Natural killer cell treated with Interleukin-12 subunit alpha and Interleukin-12 subunit beta and Interleukin-15 and Interleukin-18, amount 100 ng/mL, for 72 hours (primary cell): ENCODE measurements around the gene COL4A3. TPM values are rescaled to one million over a fixed set of nuclear protein-coding genes. Genes with fewer than 3 reads are reported as not detected.

ENCODE experiments used
- ATAC-seq, 2 donors: fragments of 150-1000 bp; cut with Tn5 transposase in 1 of 2; sonication (Bioruptor Pico), chemical (Tn5 transposase) in 1 of 2; 2 replicates each; pipeline ENCODE4 v1.10.0; 2021
- DNase-seq: peaks from one replicate; pipeline ENCODE4 v3.0.0; 2022; ENCODE audit warnings: low spot score
- H3K27ac Mint-ChIP-seq, 2 donors: 1 replicate in 1 of 2; 2 replicates in 1 of 2; pipeline ENCODE4 v1.8.0; 2022; ENCODE audit warnings: mixed read lengths in 2 of 2, mild to moderate bottlenecking in 1 of 2, moderate library complexity in 1 of 2
- H3K27me3 Mint-ChIP-seq, 2 donors: 1 replicate in 1 of 2; 2 replicates in 1 of 2; pipeline ENCODE4 v1.8.0; 2022; ENCODE audit warnings: mixed read lengths in 2 of 2
- H3K36me3 Mint-ChIP-seq: one replicate; pipeline ENCODE4 v1.8.0; 2022; ENCODE audit warnings: mixed read lengths
- H3K4me1 Mint-ChIP-seq, 2 donors: 1 replicate in 1 of 2; 2 replicates in 1 of 2; pipeline ENCODE4 v1.8.0; 2022; ENCODE audit warnings: low read depth in 2 of 2, mixed read lengths in 2 of 2, mild to moderate bottlenecking in 1 of 2
- H3K4me3 Mint-ChIP-seq: one replicate; pipeline ENCODE4 v1.8.0; 2022; ENCODE audit warnings: mixed read lengths
- H3K9me3 Mint-ChIP-seq: 2 replicates; pipeline ENCODE4 v1.8.0; 2022; ENCODE audit warnings: mixed read lengths
- total RNA-seq, 2 donors: library from RNA; stranded (reverse); gene quantifications; one replicate each; pipeline ENCODE4 v1.2.3, GENCODE V29; 2022

COL4A3 gene
- total RNA-seq, 2 donors from 2014 or later = 0.22 to 0.62 TPM

GRCh38 chr2:227177592-227178336 lies 13.3 kb downstream of the COL4A3 start:
- ATAC-seq = no peak
- no peak overlapping the region for H3K4me3 Mint-ChIP-seq
- DNase-seq = no peak
- H3K9me3 Mint-ChIP-seq = no peaks in the 10 kb centered on the region
- no peak overlapping the region for H3K27ac Mint-ChIP-seq
- H3K4me1 Mint-ChIP-seq = no peaks in the 10 kb centered on the region
- no peaks in the 10 kb centered on the region for H3K36me3 Mint-ChIP-seq
- peaks cover 3 to 11% of the 10 kb centered on the region in 2 donors for H3K27me3 Mint-ChIP-seq

- DNase-seq (no peak), ATAC-seq (no peak)
- Mint-ChIP-seq H3K27ac (no peak overlapping the region), H3K4me3 (no peak overlapping the region), H3K36me3 (no peaks in the 10 kb centered on the region), H3K27me3 (peaks cover 3 to 11% of the 10 kb centered on the region in 2 donors), H3K4me1 (no peaks in the 10 kb centered on the region), H3K9me3 (no peaks in the 10 kb centered on the region)
These were observed 15.7 kb downstream of the COL4A3 start for GRCh38 chr2:227179988-227180685.

- Mint-ChIP-seq H3K4me3 (no peak overlapping the region), H3K27ac (no peak overlapping the region), H3K36me3 (no peaks in the 10 kb centered on the region), H3K9me3 (no peaks in the 10 kb centered on the region), H3K4me1 (no peaks in the 10 kb centered on the region), H3K27me3 (peaks cover 3 to 12% of the 10 kb centered on the region in 2 donors)
- no peak for DNase-seq
- no peak for ATAC-seq
These were observed 16.3 kb downstream of the COL4A3 start for GRCh38 chr2:227180770-227181169.

GRCh38 chr2:227182765-227183164 lies 18.3 kb downstream of the COL4A3 start:
- Mint-ChIP-seq H3K4me3 (no peak overlapping the region), H3K27ac (no peak overlapping the region), H3K9me3 (no peaks in the 10 kb centered on the region), H3K27me3 (peaks cover 12 to 24% of the 10 kb centered on the region in 2 donors), H3K4me1 (no peaks in the 10 kb centered on the region), H3K36me3 (no peaks in the 10 kb centered on the region)
- ATAC-seq (no peak), DNase-seq (no peak)

GRCh38 chr2:227183657-227184367 lies 19.4 kb downstream of the COL4A3 start:
- DNase-seq = no peak
- Mint-ChIP-seq H3K27ac (no peak overlapping the region), H3K4me3 (no peak overlapping the region), H3K9me3 (no peaks in the 10 kb centered on the region), H3K36me3 (no peaks in the 10 kb centered on the region), H3K4me1 (no peaks in the 10 kb centered on the region), H3K27me3 (peaks cover 14 to 32% of the 10 kb centered on the region in 2 donors)
- no peak for ATAC-seq

GRCh38 chr2:227185615-227186232 lies 21.3 kb downstream of the COL4A3 start:
- H3K27me3 Mint-ChIP-seq = peaks cover 18 to 27% of the 10 kb centered on the region in 2 donors
- ATAC-seq = no peak
- DNase-seq = no peak
- H3K4me1 Mint-ChIP-seq = no peaks in the 10 kb centered on the region
- no peak overlapping the region for H3K4me3 Mint-ChIP-seq
- no peaks in the 10 kb centered on the region for H3K36me3 Mint-ChIP-seq
- no peaks in the 10 kb centered on the region for H3K9me3 Mint-ChIP-seq
- no peak overlapping the region for H3K27ac Mint-ChIP-seq

- peaks cover 18 to 27% of the 10 kb centered on the region in 2 donors for H3K27me3 Mint-ChIP-seq
- ATAC-seq (no peak), DNase-seq (no peak)
- H3K9me3 Mint-ChIP-seq = no peaks in the 10 kb centered on the region
- H3K4me3 Mint-ChIP-seq = no peak overlapping the region
- no peaks in the 10 kb centered on the region for H3K4me1 Mint-ChIP-seq
- H3K27ac Mint-ChIP-seq = no peak overlapping the region
- H3K36me3 Mint-ChIP-seq = no peaks in the 10 kb centered on the region
These were observed 22.3 kb downstream of the COL4A3 start for GRCh38 chr2:227186751-227187150.

- no peaks in the 10 kb centered on the region for H3K9me3 Mint-ChIP-seq
- H3K4me3 Mint-ChIP-seq = no peak overlapping the region
- ATAC-seq (no peak), DNase-seq (no peak)
- H3K36me3 Mint-ChIP-seq = no peaks in the 10 kb centered on the region
- no peak overlapping the region for H3K27ac Mint-ChIP-seq
- H3K27me3 Mint-ChIP-seq = peaks cover 18 to 35% of the 10 kb centered on the region in 2 donors
- H3K4me1 Mint-ChIP-seq = no peaks in the 10 kb centered on the region
These were observed 23.9 kb downstream of the COL4A3 start for GRCh38 chr2:227188292-227188691.

GRCh38 chr2:227191367-227191766 lies 26.9 kb downstream of the COL4A3 start:
- Mint-ChIP-seq H3K36me3 (no peaks in the 10 kb centered on the region), H3K9me3 (no peaks in the 10 kb centered on the region), H3K27me3 (peaks cover 13 to 28% of the 10 kb centered on the region in 2 donors), H3K27ac (no peak overlapping the region), H3K4me1 (no peaks in the 10 kb centered on the region), H3K4me3 (no peak overlapping the region)
- ATAC-seq (no peak), DNase-seq (no peak)

GRCh38 chr2:227192491-227192890 lies 28.1 kb downstream of the COL4A3 start:
- ATAC-seq = no peak
- Mint-ChIP-seq H3K36me3 (no peaks in the 10 kb centered on the region), H3K27me3 (peaks cover 9 to 22% of the 10 kb centered on the region in 2 donors), H3K4me1 (no peaks in the 10 kb centered on the region), H3K4me3 (no peak overlapping the region), H3K9me3 (no peaks in the 10 kb centered on the region), H3K27ac (no peak overlapping the region)
- no peak for DNase-seq

GRCh38 chr2:227194219-227194618 lies 29.8 kb downstream of the COL4A3 start:
- no peak for ATAC-seq
- Mint-ChIP-seq H3K27me3 (peaks cover 4 to 10% of the 10 kb centered on the region in 2 donors), H3K4me3 (no peak overlapping the region), H3K4me1 (no peaks in the 10 kb centered on the region), H3K36me3 (no peaks in the 10 kb centered on the region), H3K27ac (no peak overlapping the region), H3K9me3 (no peaks in the 10 kb centered on the region)
- no peak for DNase-seq

- peaks cover 0 to 2% of the 10 kb centered on the region in 2 donors for H3K27me3 Mint-ChIP-seq
- no peaks in the 10 kb centered on the region for H3K9me3 Mint-ChIP-seq
- H3K4me3 Mint-ChIP-seq = no peak overlapping the region
- H3K27ac Mint-ChIP-seq = no peak overlapping the region
- no peaks in the 10 kb centered on the region for H3K36me3 Mint-ChIP-seq
- DNase-seq = no peak
- ATAC-seq = no peak
- H3K4me1 Mint-ChIP-seq = no peaks in the 10 kb centered on the region
These were observed 34.4 kb downstream of the COL4A3 start for GRCh38 chr2:227198866-227199265.

- no peak overlapping the region for H3K27ac Mint-ChIP-seq
- H3K4me1 Mint-ChIP-seq = no peaks in the 10 kb centered on the region
- ATAC-seq (no peak), DNase-seq (no peak)
- peaks cover 9 to 13% of the 10 kb centered on the region in 2 donors for H3K27me3 Mint-ChIP-seq
- H3K4me3 Mint-ChIP-seq = no peak overlapping the region
- H3K9me3 Mint-ChIP-seq = no peaks in the 10 kb centered on the region
- no peaks in the 10 kb centered on the region for H3K36me3 Mint-ChIP-seq
These were observed 37.3 kb downstream of the COL4A3 start for GRCh38 chr2:227201771-227202170.
